NCI-H524 (cell line): ENCODE results near the gene INF2.
"Not testable (repeated sequence)": the region's sequence is repeated elsewhere in the genome, so short reads cannot be mapped to it uniquely, and the experiment has no call there.

ENCODE experiments used
- DNase-seq, 2 experiments: peaks; one replicate each; lab custom pipeline; 2025; lab: John Stamatoyannopoulos, UW

The INF2 gene

GRCh38 chr14:104657101-104657524, 32.3 kb upstream of the INF2 start:
- no peak for DNase-seq

GRCh38 chr14:104657563-104658324, 31.7 kb upstream of the INF2 start:
- DNase-seq = no peak

- DNase-seq = no peak
Measured at GRCh38 chr14:104658325-104658712, 31.1 kb upstream of the INF2 start.

- no peak for DNase-seq
Measured at GRCh38 chr14:104659146-104659545, 30.3 kb upstream of the INF2 start.

GRCh38 chr14:104659764-104660523, 29.5 kb upstream of the INF2 start:
- DNase-seq = no peak

- DNase-seq = no peak
Measured at GRCh38 chr14:104660597-104660996, 28.8 kb upstream of the INF2 start.

GRCh38 chr14:104661086-104661485, 28.3 kb upstream of the INF2 start:
- DNase-seq = no peak

- not testable (repeated sequence) for DNase-seq
Measured at GRCh38 chr14:104661528-104662157, 27.8 kb upstream of the INF2 start.

- not testable (repeated sequence) for DNase-seq
Measured at GRCh38 chr14:104662472-104662871, 26.9 kb upstream of the INF2 start.

GRCh38 chr14:104664107-104664506, 25.3 kb upstream of the INF2 start:
- no peak for DNase-seq

- DNase-seq = no peak
Measured at GRCh38 chr14:104664588-104664987, 24.8 kb upstream of the INF2 start.

- DNase-seq = no peak
Measured at GRCh38 chr14:104665114-104665656, 24.2 kb upstream of the INF2 start.

GRCh38 chr14:104665657-104666522, 23.5 kb upstream of the INF2 start:
- DNase-seq = no peak

GRCh38 chr14:104666523-104666895, 22.9 kb upstream of the INF2 start:
- not testable (repeated sequence) for DNase-seq

GRCh38 chr14:104666981-104667380, 22.4 kb upstream of the INF2 start:
- DNase-seq = no peak

- DNase-seq = no peak
Measured at GRCh38 chr14:104669697-104670096, 19.7 kb upstream of the INF2 start.

GRCh38 chr14:104671330-104671977, 18.0 kb upstream of the INF2 start:
- DNase-seq = not testable (repeated sequence)

- not testable (repeated sequence) for DNase-seq
Measured at GRCh38 chr14:104672119-104672518, 17.3 kb upstream of the INF2 start.

- no peak for DNase-seq
Measured at GRCh38 chr14:104673481-104673880, 15.9 kb upstream of the INF2 start.

- no peak for DNase-seq
Measured at GRCh38 chr14:104675447-104675846, 14.0 kb upstream of the INF2 start.

- no peak for DNase-seq
Measured at GRCh38 chr14:104676130-104676693, 13.2 kb upstream of the INF2 start.
